OCI-LY1 (cell line): ENCODE data around the gene SS18L1.
A peak's percentile ranks its signal among the peaks of the same experiment; 100 is the strongest.

Experiments
- H2AFZ ChIP-seq: fragments of 200-600 bp; sonication (generic), shearing (Covaris generic); 2 replicates; pipeline ENCODE4 v1.6.0; 2014; ENCODE audit warnings: antibody characterized with exemption, mild to moderate bottlenecking, low read length
- H3F3A ChIP-seq: fragments of 200-600 bp; sonication (generic), shearing (Covaris generic); 2 replicates; pipeline ENCODE4 v1.6.0; 2014; ENCODE audit warnings: mild to moderate bottlenecking, antibody characterized with exemption, low read length, moderate library complexity; ENCODE audit not compliant: insufficient read depth
- H3K27ac ChIP-seq: fragments of 200-600 bp; sonication (generic); 2 replicates; pipeline ENCODE4 v1.5.1; 2014; ENCODE audit warnings: low read length, mixed run types, mild to moderate bottlenecking, low read depth; ENCODE audit not compliant: poor library complexity, severe bottlenecking
- H3K27me3 ChIP-seq: fragments of 200-600 bp; sonication (generic); 2 replicates; pipeline ENCODE4 v1.6.0; 2014; ENCODE audit warnings: antibody characterized with exemption, mild to moderate bottlenecking, low read length, moderate library complexity; ENCODE audit not compliant: insufficient read depth
- H3K36me3 ChIP-seq: fragments of 200-600 bp; sonication (generic); 2 replicates; pipeline ENCODE4 v1.6.1; 2014; ENCODE audit warnings: mild to moderate bottlenecking, antibody characterized with exemption, low read length, moderate library complexity, mixed read lengths; ENCODE audit not compliant: insufficient read depth
- H3K4me1 ChIP-seq: fragments of 200-600 bp; sonication (generic); 2 replicates; pipeline ENCODE4 v1.5.1; 2014; ENCODE audit warnings: mild to moderate bottlenecking, low read length, moderate library complexity; ENCODE audit not compliant: insufficient read depth, severe bottlenecking
- H3K4me2 ChIP-seq: fragments of 200-600 bp; sonication (generic), shearing (Covaris generic); 2 replicates; pipeline ENCODE4 v1.6.1; 2014; ENCODE audit warnings: low read length
- H3K4me3 ChIP-seq: fragments of 200-600 bp; sonication (generic); 2 replicates; pipeline ENCODE4 v1.5.1; 2014; ENCODE audit warnings: low read length, low read depth, mild to moderate bottlenecking, mixed read lengths; ENCODE audit not compliant: poor library complexity, severe bottlenecking
- H3K79me2 ChIP-seq: fragments of 200-600 bp; shearing (Covaris generic); 2 replicates; pipeline ENCODE4 v1.6.1; 2016; ENCODE audit warnings: mixed run types, low read length, mixed read lengths; ENCODE audit not compliant: insufficient read depth
- H3K9ac ChIP-seq: fragments of 200-600 bp; sonication (generic), shearing (Covaris generic); 2 replicates; pipeline ENCODE4 v1.6.1; 2014; ENCODE audit warnings: mild to moderate bottlenecking, low read length, mixed read lengths
- H3K9me2 ChIP-seq: fragments of 200-600 bp; sonication (generic), shearing (Covaris generic); 2 replicates; pipeline ENCODE4 v1.6.1; 2014; ENCODE audit warnings: low read depth, mild to moderate bottlenecking, low read length, mixed read lengths
- H3K9me3 ChIP-seq: fragments of 200-600 bp; shearing (Covaris generic); 2 replicates; pipeline ENCODE4 v1.6.1; 2014; ENCODE audit warnings: low read length, mixed read lengths
- H4K20me1 ChIP-seq: fragments of 200-600 bp; sonication (generic), shearing (Covaris generic); 2 replicates; pipeline ENCODE4 v1.6.0; 2016; ENCODE audit warnings: mild to moderate bottlenecking, low read length; ENCODE audit not compliant: insufficient read depth
- EZH2 ChIP-seq: fragments of 200-600 bp; sonication (generic), shearing (Covaris generic); IDR thresholded peaks from 2 replicates; pipeline ENCODE4 v1.8.0; 2017; ENCODE audit warnings: borderline replicate concordance, mixed run types, mild to moderate bottlenecking, antibody characterized with exemption, low read length, moderate library complexity, mixed read lengths
- TF ChIP-seq, protein P1 (sequence below): fragments of 200-600 bp; sonication (generic), shearing (Covaris generic); IDR thresholded peaks from 2 replicates; pipeline ENCODE4 v1.5.1; 2017; ENCODE audit warnings: mild to moderate bottlenecking, antibody characterized with exemption, low read length, moderate library complexity, mixed read lengths

Gene SS18L1

GRCh38 chr20:62141043-62141396, 2.5 kb upstream of the SS18L1 start:
- Histone ChIP-seq H4K20me1 (no peaks in the 10 kb centered on the region), H3K9me3 (no peaks in the 10 kb centered on the region), H3F3A (peaks cover 6% of the 10 kb centered on the region; the same call in 1 of the 2 replicates), H2AFZ (no peak overlapping the region), H3K9me2 (no peaks in the 10 kb centered on the region), H3K4me1 (peaks cover 29% of the 10 kb centered on the region), H3K27ac (peak overlapping the region; percentile 29), H3K9ac (peak overlapping the region; percentile 79; the same call in 1 of the 2 replicates), H3K4me3 (peak overlapping the region; percentile 74), H3K36me3 (peaks cover 57% of the 10 kb centered on the region), H3K27me3 (no peaks in the 10 kb centered on the region), H3K4me2 (peak overlapping the region; percentile 89), H3K79me2 (peaks cover 30% of the 10 kb centered on the region)
- TF ChIP-seq EZH2: no peak
- TF ChIP-seq, protein P1, sequence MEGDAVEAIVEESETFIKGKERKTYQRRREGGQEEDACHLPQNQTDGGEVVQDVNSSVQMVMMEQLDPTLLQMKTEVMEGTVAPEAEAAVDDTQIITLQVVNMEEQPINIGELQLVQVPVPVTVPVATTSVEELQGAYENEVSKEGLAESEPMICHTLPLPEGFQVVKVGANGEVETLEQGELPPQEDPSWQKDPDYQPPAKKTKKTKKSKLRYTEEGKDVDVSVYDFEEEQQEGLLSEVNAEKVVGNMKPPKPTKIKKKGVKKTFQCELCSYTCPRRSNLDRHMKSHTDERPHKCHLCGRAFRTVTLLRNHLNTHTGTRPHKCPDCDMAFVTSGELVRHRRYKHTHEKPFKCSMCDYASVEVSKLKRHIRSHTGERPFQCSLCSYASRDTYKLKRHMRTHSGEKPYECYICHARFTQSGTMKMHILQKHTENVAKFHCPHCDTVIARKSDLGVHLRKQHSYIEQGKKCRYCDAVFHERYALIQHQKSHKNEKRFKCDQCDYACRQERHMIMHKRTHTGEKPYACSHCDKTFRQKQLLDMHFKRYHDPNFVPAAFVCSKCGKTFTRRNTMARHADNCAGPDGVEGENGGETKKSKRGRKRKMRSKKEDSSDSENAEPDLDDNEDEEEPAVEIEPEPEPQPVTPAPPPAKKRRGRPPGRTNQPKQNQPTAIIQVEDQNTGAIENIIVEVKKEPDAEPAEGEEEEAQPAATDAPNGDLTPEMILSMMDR: no peak

DNA sequence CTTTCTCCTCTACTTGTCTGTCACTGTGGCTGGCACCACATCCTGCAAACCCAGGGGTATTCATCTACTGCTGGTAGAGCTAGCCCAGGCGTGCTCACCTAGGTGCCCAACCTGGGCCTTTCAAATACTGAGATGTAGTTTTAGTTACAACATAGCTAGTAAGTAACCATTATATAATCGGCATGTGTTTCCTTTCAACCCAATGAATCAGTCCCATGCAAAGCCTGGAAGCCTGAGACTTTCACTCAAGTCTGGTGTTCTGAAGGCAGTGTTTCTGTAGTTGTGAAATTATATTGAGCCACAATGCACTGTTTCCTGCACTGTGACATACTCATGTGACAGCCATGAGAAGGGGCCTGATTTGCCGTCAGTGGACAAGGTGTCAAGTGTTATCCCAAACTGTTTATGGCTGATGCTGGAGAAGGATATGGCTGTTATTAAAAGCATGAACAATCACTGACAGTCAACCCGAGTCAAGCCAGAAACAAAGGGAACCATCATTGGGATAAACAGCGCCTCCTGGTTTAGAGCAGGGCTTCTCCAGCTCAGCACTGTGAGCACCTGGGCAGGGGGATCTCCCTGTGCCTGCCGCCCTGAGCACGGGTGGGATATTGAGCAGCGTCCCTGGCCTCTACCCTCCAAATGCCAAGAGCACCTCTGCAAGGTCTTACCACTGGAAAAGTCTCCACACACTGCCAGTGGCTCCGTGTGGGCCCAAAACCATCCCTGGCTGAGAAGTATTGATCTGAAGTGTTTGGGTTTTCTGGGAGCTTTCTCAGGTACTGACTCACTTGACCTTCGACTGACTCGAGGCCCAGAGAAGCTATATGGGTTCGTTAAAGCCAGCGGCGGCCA, 1.9 kb upstream of the SS18L1 start:
- H3K4me1 ChIP-seq: peaks cover 29% of the 10 kb centered on the region
- H3K9me3 ChIP-seq: no peaks in the 10 kb centered on the region
- H3K36me3 ChIP-seq: peaks cover 51% of the 10 kb centered on the region
- H3K4me3 ChIP-seq: peak overlapping the region; percentile 74
- H4K20me1 ChIP-seq: no peaks in the 10 kb centered on the region
- H3F3A ChIP-seq: no peaks in the 10 kb centered on the region
- no peak for TF ChIP-seq EZH2
- TF ChIP-seq, protein P1: peak; percentile 47; the same call in 1 of the 2 replicates
- H3K79me2 ChIP-seq: peaks cover 30% of the 10 kb centered on the region
- no peak overlapping the region for H2AFZ ChIP-seq
- no peaks in the 10 kb centered on the region for H3K9me2 ChIP-seq
- peak overlapping the region; percentile 41 for H3K27ac ChIP-seq
- H3K4me2 ChIP-seq: peak overlapping the region; percentile 89
- H3K27me3 ChIP-seq: no peaks in the 10 kb centered on the region
- H3K9ac ChIP-seq: peak overlapping the region; percentile 79

DNA sequence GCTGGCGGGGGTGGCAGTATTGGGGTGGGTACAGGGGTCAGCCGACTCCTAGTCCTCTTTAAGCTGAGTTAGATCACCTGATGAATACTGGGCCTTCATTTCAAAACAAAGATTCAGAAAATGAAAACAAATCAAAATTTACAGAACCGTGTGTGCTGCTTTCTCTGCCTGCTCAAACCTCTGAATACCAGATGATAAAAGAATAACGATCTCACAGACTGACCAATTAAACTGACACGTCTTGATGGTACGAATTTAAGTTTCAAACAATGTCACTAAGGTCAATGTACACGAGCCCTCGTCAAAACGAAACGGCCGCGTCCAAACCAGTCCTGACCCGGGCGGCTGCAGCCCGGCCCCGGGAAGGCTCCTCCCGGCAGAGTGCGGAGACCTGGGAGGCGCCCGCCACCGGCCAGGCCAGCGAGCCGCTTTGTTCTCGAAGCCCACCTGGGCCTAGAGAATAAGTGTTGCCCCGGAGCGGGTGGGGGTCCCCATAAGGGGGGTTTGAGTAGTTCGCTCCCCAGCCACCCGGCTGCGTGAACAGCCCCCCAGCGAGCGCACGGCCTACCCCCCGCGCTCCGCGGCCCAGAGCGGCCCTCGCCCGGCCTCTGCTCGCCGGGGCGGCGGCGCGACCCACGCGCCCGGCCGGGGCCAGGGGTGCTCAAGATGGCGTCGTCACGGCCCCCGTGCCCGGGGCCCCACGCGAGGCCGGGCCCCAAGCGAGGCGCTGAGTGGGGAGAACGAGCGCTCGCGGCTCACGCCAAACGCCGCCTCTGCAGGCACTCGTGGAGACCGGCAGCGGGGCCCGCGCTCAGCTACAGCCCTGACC, 1.1 kb upstream of the SS18L1 start:
- Histone ChIP-seq H2AFZ (no peak overlapping the region), H3K36me3 (peaks cover 43% of the 10 kb centered on the region), H3K4me1 (peaks cover 29% of the 10 kb centered on the region)

More for the DNA sequence above, 1.1 kb upstream of the SS18L1 start:
- no peaks in the 10 kb centered on the region for H3K9me2 ChIP-seq
- no peaks in the 10 kb centered on the region for H3K9me3 ChIP-seq
- peak overlapping the region; percentile 89 for H3K4me2 ChIP-seq
- no peaks in the 10 kb centered on the region for H3K27me3 ChIP-seq
- H3K27ac ChIP-seq: peak overlapping the region; percentile 41
- H3K4me3 ChIP-seq: peak overlapping the region; percentile 74
- TF ChIP-seq EZH2: no peak
- TF ChIP-seq, protein P1: no peak
- peaks cover 30% of the 10 kb centered on the region for H3K79me2 ChIP-seq
- no peaks in the 10 kb centered on the region for H3F3A ChIP-seq
- H4K20me1 ChIP-seq: no peaks in the 10 kb centered on the region
- H3K9ac ChIP-seq: peak overlapping the region; percentile 79
